LHCN-M2 (cell line): Measurements from ENCODE around the gene ZAP70. TPM values are rescaled to one million over a fixed set of nuclear protein-coding genes. Genes with fewer than 3 reads are reported as not detected.

Experiments
- DNase-seq: peaks from one replicate; pipeline ENCODE4 v3.0.0-alpha.2; 2012; ENCODE audit warnings: low read depth
- total RNA-seq: library from RNA; depleted of rRNA; stranded (reverse); fragments of >200 nt; gene quantifications from 2 replicates; pipeline ENCODE4 v1.2.3, GENCODE V29; 2014

ZAP70 gene
- total RNA-seq, 1 experiment from 2014 or later, result 0.40 TPM

- peak; percentile 74 for DNase-seq
Observed at GRCh38 chr2:97747716-97748115, 34.3 kb downstream of the ZAP70 start.

- DNase-seq, result no peak
Observed at GRCh38 chr2:97749581-97749980, 36.2 kb downstream of the ZAP70 start.

GRCh38 chr2:97750017-97750416, 36.6 kb downstream of the ZAP70 start:
- no peak for DNase-seq

- peak; percentile 37 for DNase-seq
Observed at GRCh38 chr2:97751752-97752151, 38.4 kb downstream of the ZAP70 start.

- DNase-seq, result no peak
Observed at GRCh38 chr2:97752342-97753334, 39.3 kb downstream of the ZAP70 start.

- no peak for DNase-seq
Observed at GRCh38 chr2:97754690-97755346, 41.4 kb downstream of the ZAP70 start.

GRCh38 chr2:97755491-97755890, 42.1 kb downstream of the ZAP70 start:
- DNase-seq, result no peak

- no peak for DNase-seq
Observed at GRCh38 chr2:97757062-97757461, 43.7 kb downstream of the ZAP70 start.

GRCh38 chr2:97758131-97758705, 44.8 kb downstream of the ZAP70 start:
- DNase-seq, result no peak

- DNase-seq, result no peak
Observed at GRCh38 chr2:97759727-97760407, 46.5 kb downstream of the ZAP70 start.

- DNase-seq, result no peak
Observed at GRCh38 chr2:97760480-97761049, 47.2 kb downstream of the ZAP70 start.

- DNase-seq, result no peak
Observed at GRCh38 chr2:97761192-97761591, 47.8 kb downstream of the ZAP70 start.

- peak; percentile 30 for DNase-seq
Observed at GRCh38 chr2:97763176-97763845, 49.9 kb downstream of the ZAP70 start.

GRCh38 chr2:97764559-97765263, 51.3 kb downstream of the ZAP70 start:
- DNase-seq, result no peak

- no peak for DNase-seq
Observed at GRCh38 chr2:97765933-97766332, 52.6 kb downstream of the ZAP70 start.

- DNase-seq, result no peak
Observed at GRCh38 chr2:97766567-97766966, 53.2 kb downstream of the ZAP70 start.

- DNase-seq, result no peak
Observed at GRCh38 chr2:97769308-97769707, 55.9 kb downstream of the ZAP70 start.

GRCh38 chr2:97769711-97770110, 56.3 kb downstream of the ZAP70 start:
- DNase-seq, result no peak

GRCh38 chr2:97770445-97770844, 57.1 kb downstream of the ZAP70 start:
- no peak for DNase-seq

GRCh38 chr2:97774425-97774824, 61.0 kb downstream of the ZAP70 start:
- DNase-seq, result no peak
